GM13976 (cell line): ENCODE measurements around the gene KYAT1.

Experiments
- DNase-seq: peaks from one replicate; pipeline ENCODE4 v3.0.0; 2012; ENCODE audit warnings: low spot score
- in situ Hi-C: fragments of 300-500 bp; cut with MboI; formaldehyde crosslinking; loops from one replicate; pipeline ENCODE4 v1.12.0; 2022; ENCODE audit warnings: low sequenced_read_pairs, mixed read lengths, inconsistent platforms; ENCODE audit not compliant: unreplicated experiment
- TF ChIP-seq, protein P1 (sequence below): IDR thresholded peaks from 2 replicates; pipeline ENCODE4 v1.5.1; 2012; ENCODE audit warnings: borderline replicate concordance, mild to moderate bottlenecking; ENCODE audit not compliant: insufficient read depth; ENCODE audit errors: extremely low read depth, missing control alignments, control extremely low read depth

Gene KYAT1

DNA sequence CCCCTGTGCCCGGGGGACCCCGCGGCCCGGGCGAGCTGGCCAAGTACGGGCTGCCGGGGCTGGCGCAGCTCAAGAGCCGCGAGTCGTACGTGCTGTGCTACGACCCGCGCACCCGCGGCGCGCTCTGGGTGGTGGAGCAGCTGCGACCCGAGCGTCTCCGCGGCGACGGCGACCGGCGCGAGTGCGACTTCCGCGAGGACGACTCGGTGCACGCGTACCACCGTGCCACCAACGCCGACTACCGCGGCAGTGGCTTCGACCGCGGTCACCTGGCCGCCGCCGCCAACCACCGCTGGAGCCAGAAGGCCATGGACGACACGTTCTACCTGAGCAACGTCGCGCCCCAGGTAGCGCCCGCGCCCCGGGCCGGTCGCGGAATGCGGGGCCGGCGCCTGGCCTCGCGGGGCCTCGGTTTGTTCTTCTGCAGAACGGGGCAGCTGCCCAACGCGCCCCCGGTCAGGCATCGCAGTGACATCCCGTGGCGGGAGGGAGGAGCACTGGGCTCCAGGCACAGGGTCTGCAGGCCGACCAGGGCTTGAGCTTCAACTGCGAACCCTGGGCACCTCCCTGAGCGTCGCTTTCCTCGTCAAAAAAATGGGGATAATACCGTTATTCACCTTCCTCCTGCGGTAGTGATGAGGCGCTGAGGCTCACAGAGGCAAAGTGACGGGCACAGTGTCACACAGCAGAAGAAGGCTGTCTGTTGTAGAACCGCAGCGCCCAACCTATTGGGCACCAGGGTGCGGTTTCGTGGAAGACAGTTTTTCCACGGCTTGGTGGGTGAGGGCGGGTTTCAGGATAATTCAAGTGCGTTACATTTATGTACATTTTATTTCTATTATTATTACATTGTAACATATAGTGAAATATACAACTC is 62.7 kb downstream of the KYAT1 start:
- TF ChIP-seq, protein P1, sequence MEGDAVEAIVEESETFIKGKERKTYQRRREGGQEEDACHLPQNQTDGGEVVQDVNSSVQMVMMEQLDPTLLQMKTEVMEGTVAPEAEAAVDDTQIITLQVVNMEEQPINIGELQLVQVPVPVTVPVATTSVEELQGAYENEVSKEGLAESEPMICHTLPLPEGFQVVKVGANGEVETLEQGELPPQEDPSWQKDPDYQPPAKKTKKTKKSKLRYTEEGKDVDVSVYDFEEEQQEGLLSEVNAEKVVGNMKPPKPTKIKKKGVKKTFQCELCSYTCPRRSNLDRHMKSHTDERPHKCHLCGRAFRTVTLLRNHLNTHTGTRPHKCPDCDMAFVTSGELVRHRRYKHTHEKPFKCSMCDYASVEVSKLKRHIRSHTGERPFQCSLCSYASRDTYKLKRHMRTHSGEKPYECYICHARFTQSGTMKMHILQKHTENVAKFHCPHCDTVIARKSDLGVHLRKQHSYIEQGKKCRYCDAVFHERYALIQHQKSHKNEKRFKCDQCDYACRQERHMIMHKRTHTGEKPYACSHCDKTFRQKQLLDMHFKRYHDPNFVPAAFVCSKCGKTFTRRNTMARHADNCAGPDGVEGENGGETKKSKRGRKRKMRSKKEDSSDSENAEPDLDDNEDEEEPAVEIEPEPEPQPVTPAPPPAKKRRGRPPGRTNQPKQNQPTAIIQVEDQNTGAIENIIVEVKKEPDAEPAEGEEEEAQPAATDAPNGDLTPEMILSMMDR = no peak
- DNase-seq = peak; percentile 71
- in situ Hi-C loops = no loop called here

DNA sequence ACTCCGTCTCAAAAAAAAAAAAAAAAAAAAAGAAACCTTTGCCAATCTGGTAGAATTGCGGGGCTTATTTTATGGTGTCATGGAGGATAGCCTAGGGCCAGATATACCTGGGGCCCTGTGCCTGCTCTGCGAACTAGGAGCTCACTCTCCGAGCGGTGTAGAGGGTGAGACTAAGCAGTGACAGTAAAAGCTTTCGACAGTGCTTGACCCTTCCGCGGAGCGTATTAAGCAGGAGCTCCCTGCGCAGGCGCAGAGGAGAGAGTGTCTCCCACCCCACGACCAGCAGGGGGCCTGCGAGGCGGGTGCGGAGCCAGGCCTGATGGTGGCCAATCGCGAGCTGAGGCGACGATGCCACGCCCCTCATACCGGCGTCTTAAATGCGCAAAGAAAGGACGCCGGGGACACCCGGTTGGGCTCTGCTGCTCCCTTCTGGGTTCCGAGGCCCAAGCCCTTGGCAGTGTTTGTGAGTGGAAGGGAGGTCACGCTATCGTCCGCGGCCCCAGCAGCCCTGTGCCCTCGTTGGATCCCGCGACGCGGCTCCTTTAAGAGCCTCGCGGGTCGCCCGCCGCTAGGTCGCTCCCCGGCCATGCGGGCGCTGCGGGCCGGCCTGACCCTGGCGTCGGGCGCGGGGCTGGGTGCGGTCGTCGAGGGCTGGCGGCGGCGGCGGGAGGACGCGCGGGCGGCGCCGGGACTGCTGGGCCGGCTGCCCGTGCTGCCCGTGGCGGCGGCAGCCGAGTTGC is 63.5 kb downstream of the KYAT1 start, which contains the start of gene ENDOG:
TSS of gene ENDOG (plus strand) at position 402 of the 740 bp plus-strand sequence. CDS start at position 587, 185 bp downstream.
- DNase-seq = peak; percentile 99
- in situ Hi-C loops = no loop called here
- TF ChIP-seq, protein P1 = peak; percentile 96

DNA sequence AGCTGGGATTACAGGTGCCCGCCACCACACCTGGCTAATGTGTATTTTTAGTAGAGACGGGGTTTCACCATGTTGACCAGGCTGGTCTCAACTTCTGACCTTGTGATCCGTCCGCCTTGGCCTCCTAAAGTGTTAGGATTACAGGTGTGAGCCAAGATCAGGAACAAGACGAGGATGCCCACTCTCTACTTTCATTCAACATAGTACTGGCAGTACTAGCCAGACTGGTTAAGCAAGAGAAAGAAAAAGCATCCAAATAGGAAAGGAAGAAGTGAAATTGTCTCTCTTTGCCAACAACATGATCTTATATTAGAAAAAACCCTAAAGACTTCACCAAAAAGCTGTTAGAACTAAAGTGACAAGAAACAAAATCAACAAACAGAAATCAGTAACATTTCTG is 70.9 kb downstream of the KYAT1 start:
- in situ Hi-C loops = no loop called here

GRCh38 chr9:128809831-128810230 is 71.9 kb downstream of the KYAT1 start:
- TF ChIP-seq, protein P1 = no peak
- in situ Hi-C loops = no loop called here
- no peak for DNase-seq

More for the DNA sequence above, 70.9 kb downstream of the KYAT1 start:
- TF ChIP-seq, protein P1 = no peak
- DNase-seq = no peak

- in situ Hi-C loops = no loop called here
- DNase-seq = no peak
- TF ChIP-seq, protein P1 = no peak
These were observed 72.6 kb downstream of the KYAT1 start for GRCh38 chr9:128809036-128809599.

DNA sequence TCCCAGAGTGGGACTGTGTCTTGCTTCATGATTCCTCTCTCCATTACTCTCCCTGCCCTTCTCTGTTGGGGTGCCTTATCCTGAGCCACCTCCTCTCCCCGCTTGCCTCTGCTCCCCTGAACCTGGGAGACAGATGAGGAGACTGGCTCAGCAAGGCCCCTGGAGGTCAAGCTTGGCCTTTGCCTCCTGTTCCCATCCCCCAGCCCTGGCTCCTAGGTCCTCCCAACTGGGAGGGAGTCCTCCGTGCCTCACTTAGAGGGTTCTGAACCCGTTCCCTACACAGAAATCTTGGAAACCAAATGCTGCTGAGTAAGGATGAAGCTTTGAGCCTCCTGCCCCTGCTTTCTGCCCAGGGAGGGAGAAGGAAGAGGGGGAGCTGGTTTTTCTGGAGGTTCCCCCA is 73.2 kb downstream of the KYAT1 start:
- no peak for DNase-seq
- in situ Hi-C loops = no loop called here
- TF ChIP-seq, protein P1 = no peak
